GM18873 (cell line): ENCODE results near the gene APOL4.
"Not testable (repeated sequence)": the region's sequence is repeated elsewhere in the genome, so short reads cannot be mapped to it uniquely, and the experiment has no call there.

Experiments
- ATAC-seq: cut with Tn5 transposase; IDR thresholded peaks from one replicate; pipeline ENCODE4 v1.9.1; 2021; ENCODE audit warnings: mild to moderate bottlenecking, moderate library complexity, moderate number of reproducible peaks; ENCODE audit not compliant: unreplicated experiment, low FRiP score

The APOL4 gene

DNA sequence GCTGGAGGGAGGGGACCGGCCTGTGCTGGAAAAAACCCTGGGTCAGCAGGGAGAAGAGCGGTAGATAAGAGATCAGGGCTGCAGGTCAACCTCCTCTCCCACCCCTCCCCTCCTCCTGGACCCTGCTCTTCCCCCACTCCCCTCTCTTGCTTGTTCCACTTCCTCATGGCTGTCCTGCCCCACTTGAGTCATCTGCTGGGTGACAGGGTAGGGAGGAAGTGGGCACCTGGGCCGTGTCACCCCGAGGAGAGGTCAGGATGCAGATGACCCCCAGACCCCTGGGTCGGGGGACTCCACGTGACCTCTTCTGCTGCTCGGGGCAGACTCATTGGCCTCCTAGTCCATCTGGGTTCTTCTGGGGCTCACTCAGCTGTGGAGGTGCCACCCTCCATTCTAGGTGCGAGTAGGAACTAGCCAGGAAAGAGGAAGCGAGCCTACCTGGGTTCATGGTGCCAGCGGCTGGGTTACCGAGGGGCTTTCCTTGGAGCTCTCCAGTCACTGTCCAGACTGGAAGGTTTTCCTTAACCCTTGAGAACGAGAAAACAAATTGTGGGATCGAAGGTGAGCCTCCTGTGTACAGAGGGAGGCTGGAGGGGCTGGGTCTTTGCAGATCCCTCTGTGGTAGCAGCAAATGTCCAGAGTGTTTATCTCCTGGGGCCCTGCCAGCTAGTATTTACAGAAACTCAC is 31.2 kb upstream of the APOL4 start:
- no peak for ATAC-seq

DNA sequence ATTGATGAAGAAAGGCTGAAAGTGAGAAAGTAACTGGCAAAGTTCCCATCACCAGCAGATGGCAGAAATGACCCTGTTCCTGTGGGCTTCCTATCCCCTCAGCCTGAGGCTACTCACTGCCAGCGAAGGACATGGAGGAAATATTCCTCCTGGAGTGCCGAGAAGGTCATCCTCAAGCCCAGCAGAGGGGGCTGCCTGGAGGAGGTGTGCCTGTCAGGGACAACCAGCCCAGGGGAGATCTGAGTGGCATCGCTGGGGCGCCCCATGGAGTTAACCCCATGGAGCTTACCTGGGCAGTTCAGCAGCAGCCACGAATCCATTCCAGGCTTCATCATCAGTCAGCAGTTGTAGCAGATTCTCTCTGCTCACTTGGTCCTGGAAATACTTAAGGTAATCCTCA is 29.4 kb upstream of the APOL4 start:
- ATAC-seq, result not testable (repeated sequence)

DNA sequence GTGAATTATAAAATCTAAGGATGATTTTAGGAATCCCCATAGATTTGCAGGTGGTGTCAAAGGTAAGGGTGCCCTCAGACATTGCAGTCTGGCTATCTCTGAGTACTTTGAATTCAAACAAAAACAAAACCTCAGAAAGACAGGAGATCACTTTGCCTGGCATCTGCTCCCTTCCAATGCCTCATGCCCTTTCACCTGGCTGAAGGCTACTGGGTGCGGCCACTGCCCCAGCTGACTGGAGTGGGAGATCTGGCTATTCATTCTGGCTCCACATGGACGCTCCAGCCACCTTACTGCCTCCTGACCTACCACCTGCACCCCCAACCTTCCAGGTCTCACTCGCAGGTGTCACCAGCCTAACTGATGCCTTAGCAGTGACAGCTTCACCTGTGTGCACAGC is 28.0 kb upstream of the APOL4 start:
- ATAC-seq, result not testable (repeated sequence)

DNA sequence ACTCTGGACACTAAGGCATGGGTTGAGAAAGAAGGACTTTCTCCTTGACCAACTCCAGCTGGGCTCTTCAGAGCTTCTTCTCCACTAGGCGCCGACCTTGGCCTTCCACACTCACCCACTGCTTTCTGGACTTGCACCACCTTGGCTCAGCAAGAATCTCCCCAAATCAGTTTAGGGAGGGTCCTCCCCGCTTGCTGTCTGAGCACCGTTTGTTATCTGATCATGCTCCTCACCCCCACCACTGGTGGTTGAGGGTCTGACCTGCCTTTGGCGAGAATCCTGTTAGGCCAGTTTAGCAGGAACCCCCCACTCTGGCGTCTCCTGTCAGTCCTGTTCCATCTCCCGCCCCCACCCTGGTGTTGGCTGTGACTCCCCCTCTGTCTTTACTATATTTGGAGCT is 27.3 kb upstream of the APOL4 start:
- ATAC-seq, result no peak

DNA sequence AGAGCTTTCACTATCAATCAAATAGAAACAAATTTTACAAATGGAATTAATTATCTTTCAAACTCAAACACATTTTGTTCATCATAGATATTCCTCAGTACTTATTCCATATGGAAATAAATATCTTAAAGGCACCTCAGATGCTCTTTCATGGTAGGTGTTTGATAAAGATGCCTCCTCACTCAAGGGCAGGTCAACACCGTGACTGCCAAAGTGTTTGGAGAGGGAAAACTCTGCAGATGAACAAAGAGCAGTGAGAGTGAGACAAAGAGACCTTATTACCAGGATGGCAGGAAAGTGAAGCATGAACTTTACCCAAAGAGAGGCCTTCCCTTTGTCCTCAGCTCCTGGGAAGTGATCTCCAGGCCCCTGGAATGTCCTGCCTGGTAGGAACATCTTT is 26.8 kb upstream of the APOL4 start:
- ATAC-seq, result not testable (repeated sequence)

DNA sequence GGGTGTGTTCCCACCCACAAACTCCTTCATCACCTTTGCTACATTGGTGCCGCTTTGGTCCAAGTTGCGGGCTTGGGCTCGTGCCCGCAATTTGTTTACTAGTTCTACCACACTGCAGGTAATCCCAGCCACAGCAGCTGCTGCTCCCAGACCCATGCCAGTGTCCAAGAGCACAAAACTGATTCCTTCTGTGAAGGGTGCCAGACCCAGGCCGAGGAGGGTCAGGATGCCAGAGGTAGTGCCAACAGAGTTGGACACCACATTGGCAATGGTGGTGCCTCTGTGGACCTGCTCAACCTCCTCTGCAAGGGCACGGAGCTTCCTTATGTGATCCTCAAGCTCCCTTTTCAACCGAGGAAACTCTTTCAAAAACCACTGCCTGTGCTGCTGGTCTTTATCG is 26.2 kb upstream of the APOL4 start:
- no peak for ATAC-seq

DNA sequence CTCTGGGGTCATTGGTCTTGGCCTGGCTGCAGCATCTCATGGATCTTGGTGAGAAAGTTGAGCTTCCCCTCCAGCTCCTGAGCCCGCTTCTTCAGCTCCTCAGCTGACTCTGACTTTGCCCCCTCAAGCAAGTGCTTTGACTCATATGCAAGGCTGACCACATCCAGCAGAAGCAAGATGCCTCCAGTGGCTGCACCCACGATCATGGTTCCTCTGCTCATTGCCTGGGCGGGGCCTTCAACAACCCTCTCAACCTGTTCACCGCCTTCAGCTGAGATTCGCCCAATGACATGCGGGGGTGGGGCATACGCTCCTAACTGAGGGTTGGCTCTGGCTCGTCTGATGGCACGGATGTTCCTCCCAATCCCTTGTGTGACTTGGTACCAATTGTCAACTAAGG is 25.8 kb upstream of the APOL4 start:
- ATAC-seq, result no peak

DNA sequence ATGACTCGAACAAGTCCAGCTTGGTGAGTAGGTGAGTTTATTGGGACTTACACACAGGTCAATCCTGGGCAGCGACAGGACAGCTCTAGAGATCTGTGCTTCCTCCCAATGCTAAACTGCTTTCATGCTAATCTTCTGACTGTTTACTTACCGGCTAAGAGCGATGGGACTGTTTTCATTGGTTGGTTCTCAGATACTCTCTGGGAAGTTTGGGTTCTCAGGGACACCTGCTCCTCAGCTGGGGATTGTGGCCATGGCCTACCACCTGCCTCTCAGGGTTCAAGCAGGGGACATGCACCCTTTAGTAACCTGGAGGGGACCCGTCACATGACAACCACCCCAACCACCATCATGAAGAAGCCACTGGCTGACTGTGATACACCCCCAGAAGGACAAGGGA is 24.6 kb upstream of the APOL4 start:
- ATAC-seq, result no peak

DNA sequence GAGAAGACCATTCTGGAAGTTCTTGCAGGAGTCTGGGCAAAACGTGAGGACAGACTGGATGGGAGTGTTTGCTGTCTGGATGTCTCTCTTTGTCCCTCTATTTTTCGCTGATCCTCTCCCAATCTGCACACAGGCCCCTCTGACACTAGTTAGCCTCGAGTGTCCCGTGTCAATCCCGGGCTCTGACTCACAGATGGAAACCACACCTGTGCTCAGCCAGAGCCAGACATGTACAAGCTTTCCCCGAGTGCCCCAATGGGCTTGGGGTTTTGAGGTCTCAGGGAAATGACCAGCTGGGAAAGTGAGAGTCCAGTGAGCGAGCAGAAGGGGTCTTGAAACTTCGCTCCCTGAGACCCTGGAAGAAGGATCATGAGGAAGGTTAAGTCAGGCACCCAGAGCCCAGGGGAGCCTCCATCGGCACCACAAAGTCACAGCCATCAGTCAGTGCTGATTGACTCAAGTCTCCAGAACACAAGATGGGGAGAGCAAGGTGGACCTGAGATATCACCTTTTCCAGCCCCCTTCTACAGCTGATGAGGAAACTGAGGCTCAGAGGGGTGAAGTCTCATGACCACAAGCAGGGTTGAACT is 23.8 kb upstream of the APOL4 start:
- ATAC-seq, result no peak

DNA sequence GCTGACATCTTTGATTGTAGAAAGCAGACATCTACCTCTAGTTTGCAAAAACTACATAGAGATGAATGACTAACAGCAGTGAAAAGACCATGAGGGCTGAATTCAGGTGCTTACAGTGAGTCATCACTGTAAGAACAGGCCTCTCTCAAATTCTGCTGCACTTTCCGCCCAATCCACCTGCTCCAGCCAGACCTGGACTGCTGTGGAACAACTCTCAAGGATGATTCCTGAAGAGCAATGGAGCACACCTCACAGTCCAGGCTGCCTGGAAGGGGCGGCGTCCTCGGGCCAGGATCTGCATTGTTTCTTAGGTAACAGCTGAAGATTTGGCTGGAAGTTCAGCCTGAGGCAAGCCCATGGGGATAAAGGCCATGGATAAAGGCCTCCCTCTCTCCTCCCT is 22.6 kb upstream of the APOL4 start:
- ATAC-seq, result no peak

DNA sequence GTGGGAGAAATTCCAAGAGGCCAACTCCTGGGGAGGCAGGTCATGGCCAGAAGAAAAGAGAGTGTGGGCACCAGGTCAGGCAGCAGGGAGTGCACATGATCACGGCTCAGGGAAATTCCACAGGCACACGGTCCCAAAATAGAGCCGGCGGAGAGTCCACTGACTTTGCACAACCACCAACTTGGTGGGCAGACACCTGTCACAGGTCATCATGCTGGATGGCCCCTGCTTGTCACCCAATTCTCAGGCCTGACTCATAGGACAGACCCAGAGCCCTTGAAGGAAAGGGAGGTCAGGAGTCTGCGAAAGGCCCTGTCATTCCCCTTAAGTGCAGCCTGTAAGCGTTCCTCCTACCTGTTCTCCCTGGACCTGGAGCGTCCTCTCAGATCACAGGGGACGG is 21.9 kb upstream of the APOL4 start:
- no peak for ATAC-seq

DNA sequence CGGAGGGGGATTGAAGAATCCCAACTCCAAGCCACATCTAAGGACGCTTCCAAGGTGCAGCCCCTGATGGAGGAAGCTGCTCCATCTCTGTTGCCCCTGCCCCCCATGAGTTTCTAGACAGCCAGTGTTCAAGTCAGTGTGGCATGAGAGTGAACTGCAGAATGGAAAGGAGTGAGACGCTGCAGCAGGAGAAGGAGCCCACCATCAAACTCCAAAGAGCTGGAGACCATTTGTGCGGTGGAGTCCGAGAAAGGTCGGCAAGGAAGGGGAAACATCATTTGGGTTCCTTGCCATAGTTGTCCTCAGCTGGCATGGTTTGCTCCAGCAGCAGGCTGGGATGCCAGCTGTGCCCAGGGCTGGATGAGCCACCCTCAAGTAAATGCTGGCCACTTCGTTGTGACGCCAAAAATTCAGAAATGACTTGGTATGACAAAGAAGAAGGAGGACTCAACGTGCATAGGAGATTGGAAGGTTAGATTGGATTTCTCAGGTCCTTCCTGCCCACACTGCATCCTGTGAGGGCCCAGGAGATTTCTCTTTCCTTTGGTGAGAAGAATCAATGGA is 21.4 kb upstream of the APOL4 start:
- ATAC-seq, result no peak

DNA sequence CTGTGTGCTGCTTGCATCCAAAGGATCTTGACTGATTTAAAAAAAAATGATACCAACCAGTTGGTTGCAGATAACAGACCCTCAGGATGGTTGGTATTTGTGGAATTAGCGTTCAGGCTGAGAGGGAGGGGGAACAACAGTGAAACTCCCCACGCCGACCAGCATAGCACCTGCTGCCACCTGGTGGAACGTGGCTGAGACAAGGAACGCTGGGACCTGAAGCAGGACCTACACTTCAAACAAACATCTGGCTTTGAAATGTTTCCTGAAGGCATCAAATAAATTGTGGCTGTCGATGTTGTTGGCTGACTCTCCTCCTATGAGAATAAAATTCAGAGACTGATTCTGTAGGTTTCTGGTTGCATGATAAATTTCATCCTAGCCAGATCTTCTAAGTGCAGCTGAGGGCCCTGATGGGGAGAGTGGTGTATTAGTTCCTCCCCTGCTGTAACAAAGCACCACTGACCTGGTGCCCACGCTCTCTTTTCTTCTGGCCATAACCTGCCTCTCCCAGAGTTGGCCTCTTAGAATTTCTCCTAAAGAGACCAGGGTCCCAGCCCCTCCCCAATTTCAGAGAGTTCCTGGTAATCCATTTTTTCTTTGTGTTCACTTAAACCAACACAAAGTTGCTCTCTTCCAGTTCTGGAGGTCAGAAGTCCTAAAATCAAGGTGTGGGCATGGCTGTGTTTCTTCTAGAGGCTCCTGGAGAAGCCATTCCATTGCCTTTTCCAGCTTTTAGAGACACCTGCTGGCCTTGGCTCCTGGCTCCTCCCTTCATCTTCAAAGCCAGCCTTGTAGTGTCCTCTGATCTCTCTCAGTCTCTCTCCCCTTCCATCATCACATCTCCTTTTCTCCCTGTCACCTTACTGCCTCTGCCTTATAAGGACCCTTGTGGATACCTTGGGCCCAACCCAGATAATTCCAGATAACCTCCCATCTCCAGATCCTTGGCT is 20.5 kb upstream of the APOL4 start:
- no peak for ATAC-seq

DNA sequence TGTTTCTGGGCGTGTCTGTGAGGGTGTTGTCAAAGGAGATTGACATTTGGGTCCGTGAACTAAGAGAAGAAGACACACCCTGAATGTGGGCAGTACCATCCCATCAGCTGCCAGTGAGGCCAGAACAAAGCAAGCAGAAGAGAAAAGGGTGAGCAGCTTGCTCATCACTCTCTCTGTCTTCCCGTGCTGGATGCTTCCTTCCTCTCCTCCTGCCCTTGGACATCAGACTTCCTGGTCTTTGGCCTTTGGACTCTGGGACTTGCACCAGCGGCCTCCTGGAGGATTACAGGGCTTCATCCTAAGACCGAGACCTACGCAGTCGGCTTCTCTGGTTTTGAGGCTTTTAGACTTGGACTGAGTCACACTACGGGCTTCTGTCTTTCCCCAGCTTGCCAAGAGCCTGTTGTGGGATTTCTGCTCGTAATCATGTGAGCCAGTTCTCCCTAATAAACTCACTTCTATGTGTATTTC is 18.9 kb upstream of the APOL4 start:
- no peak for ATAC-seq

DNA sequence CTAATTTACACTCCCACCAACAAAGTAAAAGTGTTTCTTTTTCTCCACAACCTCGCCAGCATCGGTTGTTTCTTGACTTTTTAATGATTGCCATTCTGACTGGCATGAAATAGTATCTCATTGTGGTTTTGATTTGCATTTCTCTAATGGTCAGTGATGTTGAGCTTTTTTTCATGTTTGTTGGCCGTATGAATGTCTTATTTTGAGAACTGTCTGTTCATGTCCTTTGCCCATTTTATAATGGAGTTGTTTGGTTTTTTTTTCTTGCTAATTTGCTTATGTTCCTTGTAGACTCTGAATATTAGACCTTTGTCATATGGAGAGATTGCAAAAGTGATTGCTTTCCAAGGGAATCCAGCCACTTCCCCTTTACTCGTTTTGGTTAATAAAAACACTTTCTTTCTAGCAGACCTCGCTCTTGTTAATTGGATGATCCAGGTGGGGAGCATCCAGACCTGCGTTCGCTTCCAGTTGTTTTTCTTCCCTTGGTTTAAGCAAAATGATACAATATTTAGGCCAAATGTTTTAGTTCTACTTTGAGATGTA is 17.1 kb upstream of the APOL4 start:
- ATAC-seq, result no peak

DNA sequence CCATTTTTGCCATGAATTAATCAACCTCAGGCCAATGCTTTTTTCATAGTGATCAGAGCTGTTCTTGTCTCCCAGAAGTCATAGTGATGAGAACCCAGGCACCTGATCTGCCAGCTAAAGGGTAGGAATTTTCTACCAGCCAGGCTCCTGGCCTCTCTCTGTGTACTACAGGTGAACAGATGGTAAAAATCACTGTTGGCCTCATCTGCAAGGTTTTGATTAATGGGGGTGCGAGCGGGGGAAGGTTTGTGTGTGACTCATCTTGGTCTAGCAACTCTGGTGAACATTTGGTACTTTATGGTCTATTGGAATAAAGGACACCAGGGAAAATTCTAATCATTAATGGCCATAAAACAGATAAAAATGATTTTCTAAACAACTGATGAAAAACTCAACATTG is 14.4 kb upstream of the APOL4 start:
- ATAC-seq, result no peak

DNA sequence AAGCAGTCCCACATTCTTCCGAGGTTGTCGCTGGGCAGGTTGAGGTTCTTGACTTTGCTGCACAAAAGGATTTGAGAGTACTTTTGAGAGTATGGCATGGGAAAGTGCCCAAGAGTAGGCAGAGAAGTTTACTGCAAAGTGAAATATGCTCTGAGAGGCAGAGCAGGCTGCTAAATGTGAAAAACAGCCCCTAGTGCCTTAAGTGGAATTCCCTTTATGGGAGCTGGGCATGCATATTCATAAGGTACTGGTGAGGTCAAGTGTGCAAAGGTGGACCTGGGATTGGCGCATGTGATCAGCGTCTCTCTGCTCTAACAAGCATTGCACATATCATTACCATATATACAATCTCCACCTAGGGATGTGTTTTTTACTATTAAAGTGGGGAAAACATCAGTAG is 12.0 kb upstream of the APOL4 start:
- no peak for ATAC-seq

DNA sequence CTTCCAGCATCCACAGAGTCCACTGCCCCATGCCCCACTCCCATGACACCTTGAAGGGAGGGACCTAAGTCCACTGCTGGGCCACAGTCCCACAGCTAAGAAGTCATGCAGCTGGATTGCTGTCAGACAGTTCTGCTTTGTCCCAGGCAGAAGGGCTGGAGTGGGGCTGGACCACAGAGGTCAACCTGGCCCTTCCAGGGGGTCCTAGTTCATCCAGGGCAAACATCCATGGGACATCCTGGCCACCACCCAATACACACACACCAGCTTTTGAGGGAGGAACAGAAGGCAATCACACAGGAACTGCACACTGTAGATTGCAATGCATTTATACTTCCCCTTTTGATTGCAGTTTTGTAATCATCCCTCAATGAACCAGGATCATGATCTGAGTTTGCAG is 11.3 kb upstream of the APOL4 start:
- no peak for ATAC-seq

DNA sequence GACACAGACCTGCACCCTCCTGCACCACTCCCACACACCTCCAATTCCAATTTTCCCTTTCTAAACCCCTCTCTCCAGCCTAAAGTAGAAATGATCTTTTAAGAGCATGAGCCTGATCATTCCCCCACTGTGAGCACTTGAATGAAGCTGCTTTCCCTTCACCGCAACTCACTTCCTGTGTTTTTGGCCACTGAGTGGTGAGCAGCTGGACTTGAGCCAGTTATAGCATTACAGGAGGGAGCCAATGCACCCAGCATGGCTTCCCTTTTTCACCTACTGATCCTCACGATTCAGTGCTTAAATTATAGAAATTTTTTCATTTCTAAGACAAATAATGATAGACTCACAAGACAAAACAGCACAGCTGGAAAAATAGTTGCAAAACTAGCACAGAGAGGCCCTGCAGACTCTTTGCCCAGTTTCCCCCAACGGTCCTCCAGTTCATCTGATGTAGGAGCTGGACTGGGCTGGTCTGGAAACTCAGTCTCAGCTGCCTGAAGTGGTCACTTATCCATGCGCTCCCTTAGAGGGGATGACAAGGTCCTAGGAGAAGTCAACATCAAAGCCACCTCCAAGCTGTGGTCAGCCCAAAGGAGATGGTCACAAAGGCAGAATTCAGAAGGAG is 9.7 kb upstream of the APOL4 start:
- no peak for ATAC-seq

DNA sequence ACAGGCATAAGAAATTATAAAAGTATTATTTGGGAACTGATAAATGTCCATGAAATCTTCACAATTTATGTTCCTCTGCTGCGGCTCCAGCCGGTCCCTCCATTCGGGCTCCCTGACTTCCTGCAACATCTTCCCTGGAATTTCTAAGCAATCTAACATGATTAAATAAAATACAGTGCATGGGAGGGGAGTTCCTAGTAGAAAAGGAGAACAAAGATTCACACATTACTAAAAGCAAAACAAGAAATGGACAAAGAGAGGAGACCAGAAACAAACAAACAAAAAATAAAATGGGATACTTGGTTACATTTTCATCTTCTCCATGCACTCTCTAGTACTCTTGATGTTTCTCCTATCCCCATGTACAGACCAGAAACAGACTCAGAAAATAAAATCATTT is 8.6 kb upstream of the APOL4 start:
- no peak for ATAC-seq
